ENCODE results near the gene CHRM1. TPM values are rescaled to one million over a fixed set of nuclear protein-coding genes. Genes with fewer than 3 reads are reported as not detected.
A peak's percentile ranks its signal among the peaks of the same experiment; 100 is the strongest.

Gene CHRM1
- total RNA-seq, 1 donor from 2014 or later: not detected

- peak overlapping the region; percentile 71 for H2AFZ ChIP-seq (ENCODE audit: low read depth, low read length)
These were observed 4.8 kb upstream of the CHRM1 start for GRCh38 chr11:62925745-62926679.

GRCh38 chr11:62925308-62925707, 4.1 kb upstream of the CHRM1 start:
- Mint-ChIP-seq H3K4me1 (ENCODE audit: low read depth, unreplicated experiment) (peaks cover 4% of the 10 kb centered on the region), H3K4me3 (ENCODE audit: unreplicated experiment) (peak overlapping the region; percentile 45), H3K27me3 (ENCODE audit: low read depth, unreplicated experiment) (peaks cover 74% of the 10 kb centered on the region), H3K27ac (ENCODE audit: unreplicated experiment) (no peak overlapping the region), H3K36me3 (ENCODE audit: low read depth, unreplicated experiment) (no peaks in the 10 kb centered on the region), H3K9me3 (ENCODE audit: unreplicated experiment) (no peaks in the 10 kb centered on the region)
- Histone ChIP-seq H3K27ac (ENCODE audit: low read depth, low read length) (no peak overlapping the region), H2AFZ (ENCODE audit: low read depth, low read length) (no peak overlapping the region), H4K20me1 (ENCODE audit: insufficient read depth, low read length) (no peaks in the 10 kb centered on the region), H3K4me1 (ENCODE audit: insufficient read depth, low read length) (peaks cover 14% of the 10 kb centered on the region), H3K36me3 (ENCODE audit: insufficient read depth, low read length) (no peaks in the 10 kb centered on the region), H3K9ac (ENCODE audit: low read length) (no peak overlapping the region), H3K27me3 (ENCODE audit: insufficient read depth, low read length) (peaks cover 60% of the 10 kb centered on the region), H3K4me3 (ENCODE audit: insufficient read depth, low read depth, low read length) (no peak overlapping the region), H3K9me3 (ENCODE audit: insufficient read depth, low read depth, low read length) (no peaks in the 10 kb centered on the region), H3K79me2 (ENCODE audit: insufficient read depth, low read length) (no peaks in the 10 kb centered on the region), H3K4me2 (ENCODE audit: low read length) (peak overlapping the region; percentile 84)
- DNase-seq (ENCODE audit: low read depth): no peak
- FAIRE-seq: no peak
- TF ChIP-seq EZH2 (IDR thresholded peaks at IDR 0.05; ENCODE audit: insufficient read depth, low read length) (no peak), CTCF (IDR thresholded peaks at IDR 0.05; ENCODE audit: insufficient read depth, low read depth, low read length) (no peak)

More at GRCh38 chr11:62925745-62926679, 4.8 kb upstream of the CHRM1 start:
- H3K4me1 Mint-ChIP-seq (ENCODE audit: low read depth, unreplicated experiment): peaks cover 4% of the 10 kb centered on the region
- H3K36me3 Mint-ChIP-seq (ENCODE audit: low read depth, unreplicated experiment): no peaks in the 10 kb centered on the region
- no peak overlapping the region for H3K27ac Mint-ChIP-seq (ENCODE audit: unreplicated experiment)
- FAIRE-seq: no peak
- Histone ChIP-seq H3K4me1 (ENCODE audit: insufficient read depth, low read length) (peaks cover 14% of the 10 kb centered on the region), H4K20me1 (ENCODE audit: insufficient read depth, low read length) (no peaks in the 10 kb centered on the region), H3K27me3 (ENCODE audit: insufficient read depth, low read length) (peaks cover 60% of the 10 kb centered on the region), H3K79me2 (ENCODE audit: insufficient read depth, low read length) (no peaks in the 10 kb centered on the region), H3K4me3 (ENCODE audit: insufficient read depth, low read depth, low read length) (peak overlapping the region; percentile 29), H3K9ac (ENCODE audit: low read length) (peak overlapping the region; percentile 10), H3K27ac (ENCODE audit: low read depth, low read length) (no peak overlapping the region), H3K4me2 (ENCODE audit: low read length) (peak overlapping the region; percentile 84), H3K36me3 (ENCODE audit: insufficient read depth, low read length) (no peaks in the 10 kb centered on the region), H3K9me3 (ENCODE audit: insufficient read depth, low read depth, low read length) (no peaks in the 10 kb centered on the region)
- peaks cover 76% of the 10 kb centered on the region for H3K27me3 Mint-ChIP-seq (ENCODE audit: low read depth, unreplicated experiment)
- peak overlapping the region; percentile 45 for H3K4me3 Mint-ChIP-seq (ENCODE audit: unreplicated experiment)
- H3K9me3 Mint-ChIP-seq (ENCODE audit: unreplicated experiment): no peaks in the 10 kb centered on the region
- DNase-seq (ENCODE audit: low read depth): no peak
- TF ChIP-seq CTCF (IDR thresholded peaks at IDR 0.05; ENCODE audit: insufficient read depth, low read depth, low read length) (no peak), EZH2 (IDR thresholded peaks at IDR 0.05; ENCODE audit: insufficient read depth, low read length) (peak; percentile 98)
